GM13976 (cell line): ENCODE measurements around the gene OR52A1.

ENCODE experiments used
- DNase-seq: peaks from one replicate; pipeline ENCODE4 v3.0.0; 2012; ENCODE audit warnings: low spot score
- in situ Hi-C: fragments of 300-500 bp; cut with MboI; formaldehyde crosslinking; loops from one replicate; pipeline ENCODE4 v1.12.0; 2022; ENCODE audit warnings: low sequenced_read_pairs, mixed read lengths, inconsistent platforms; ENCODE audit not compliant: unreplicated experiment
- TF ChIP-seq, protein P1 (sequence below): IDR thresholded peaks from 2 replicates; pipeline ENCODE4 v1.5.1; 2012; ENCODE audit warnings: borderline replicate concordance, mild to moderate bottlenecking; ENCODE audit not compliant: insufficient read depth; ENCODE audit errors: extremely low read depth, missing control alignments, control extremely low read depth

OR52A1 gene

DNA sequence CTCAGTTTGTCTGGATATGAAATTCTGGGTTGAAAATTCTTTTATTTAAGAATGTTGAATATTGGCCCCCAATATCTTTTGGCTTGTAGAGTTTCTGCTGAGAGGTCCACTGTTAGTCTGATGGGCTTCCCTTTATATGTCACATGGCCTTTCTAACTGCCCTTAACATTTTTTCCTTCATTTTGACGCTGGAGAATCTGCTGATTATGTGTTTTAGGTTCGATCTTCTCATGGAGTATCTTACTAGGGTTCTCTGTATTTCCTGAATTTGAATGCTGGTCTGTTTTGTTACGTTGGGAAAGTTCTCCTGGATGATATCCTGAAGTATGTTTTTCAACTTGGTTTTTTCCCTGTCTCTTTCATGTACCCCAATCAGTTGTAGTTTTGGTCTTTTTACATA is 39.2 kb downstream of the OR52A1 start:
- in situ Hi-C loops, result no loop called here
- TF ChIP-seq, protein P1, sequence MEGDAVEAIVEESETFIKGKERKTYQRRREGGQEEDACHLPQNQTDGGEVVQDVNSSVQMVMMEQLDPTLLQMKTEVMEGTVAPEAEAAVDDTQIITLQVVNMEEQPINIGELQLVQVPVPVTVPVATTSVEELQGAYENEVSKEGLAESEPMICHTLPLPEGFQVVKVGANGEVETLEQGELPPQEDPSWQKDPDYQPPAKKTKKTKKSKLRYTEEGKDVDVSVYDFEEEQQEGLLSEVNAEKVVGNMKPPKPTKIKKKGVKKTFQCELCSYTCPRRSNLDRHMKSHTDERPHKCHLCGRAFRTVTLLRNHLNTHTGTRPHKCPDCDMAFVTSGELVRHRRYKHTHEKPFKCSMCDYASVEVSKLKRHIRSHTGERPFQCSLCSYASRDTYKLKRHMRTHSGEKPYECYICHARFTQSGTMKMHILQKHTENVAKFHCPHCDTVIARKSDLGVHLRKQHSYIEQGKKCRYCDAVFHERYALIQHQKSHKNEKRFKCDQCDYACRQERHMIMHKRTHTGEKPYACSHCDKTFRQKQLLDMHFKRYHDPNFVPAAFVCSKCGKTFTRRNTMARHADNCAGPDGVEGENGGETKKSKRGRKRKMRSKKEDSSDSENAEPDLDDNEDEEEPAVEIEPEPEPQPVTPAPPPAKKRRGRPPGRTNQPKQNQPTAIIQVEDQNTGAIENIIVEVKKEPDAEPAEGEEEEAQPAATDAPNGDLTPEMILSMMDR, result no peak
- no peak for DNase-seq

DNA sequence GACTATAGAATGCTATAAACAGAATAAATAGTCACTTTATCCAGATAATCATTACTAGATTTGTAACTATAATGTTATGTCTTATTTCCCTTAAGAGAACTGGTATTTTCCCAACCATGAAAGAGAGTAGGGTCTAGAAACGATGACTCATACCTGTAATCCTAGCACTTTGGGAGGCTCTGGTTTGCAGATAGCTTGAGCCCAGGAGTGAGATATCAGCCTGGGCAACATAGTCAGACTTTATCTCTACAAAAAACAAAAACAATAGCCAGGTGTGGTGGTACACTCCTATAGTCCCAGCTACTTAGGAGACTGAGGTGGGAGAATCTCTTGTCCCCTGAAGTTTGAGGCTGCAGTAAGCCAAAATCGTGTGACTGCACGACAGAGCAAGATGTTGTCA is 47.3 kb downstream of the OR52A1 start:
- in situ Hi-C loops, result no loop called here
- DNase-seq, result no peak
- TF ChIP-seq, protein P1, result no peak

DNA sequence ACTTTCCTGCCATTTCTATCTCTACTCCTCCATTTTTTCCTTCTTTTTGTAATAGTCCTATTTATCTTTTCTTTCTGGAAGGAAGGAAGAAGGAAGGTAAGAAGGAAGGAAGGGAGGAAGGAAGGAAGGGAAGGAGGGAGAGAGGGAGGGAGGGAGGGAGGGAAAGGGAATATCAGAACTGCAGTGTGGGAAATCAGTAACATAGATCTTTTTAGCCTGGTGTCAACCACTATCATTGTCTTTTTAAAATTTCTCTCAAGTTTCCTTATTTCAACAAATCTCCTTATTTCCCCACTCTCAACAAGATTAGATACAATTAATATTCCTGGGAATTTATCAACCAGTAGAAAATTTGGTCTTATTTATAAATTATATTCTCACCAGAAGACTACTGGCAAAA is 51.5 kb downstream of the OR52A1 start:
- no peak for DNase-seq
- in situ Hi-C loops, result no loop called here
- TF ChIP-seq, protein P1, result no peak

DNA sequence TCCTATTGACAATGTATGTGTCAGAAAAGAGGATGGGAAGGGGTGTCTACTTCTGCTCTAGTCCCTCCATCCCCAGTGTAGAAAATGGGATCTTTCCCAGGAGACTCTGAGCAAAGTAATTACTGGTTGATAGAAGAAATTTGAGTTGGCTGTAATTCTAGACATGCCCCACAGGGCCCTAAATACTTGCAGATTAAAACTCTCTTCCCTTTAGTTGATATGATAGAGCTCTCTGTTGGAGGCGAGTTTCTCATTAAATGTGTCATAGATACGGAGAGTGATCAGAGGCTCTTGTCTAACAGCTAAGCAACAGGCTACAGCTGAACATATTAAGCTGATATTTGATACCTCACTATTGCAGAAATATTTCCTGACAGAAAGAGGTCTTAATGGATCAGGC is 52.3 kb downstream of the OR52A1 start:
- TF ChIP-seq, protein P1, result no peak
- no peak for DNase-seq
- in situ Hi-C loops, result no loop called here

DNA sequence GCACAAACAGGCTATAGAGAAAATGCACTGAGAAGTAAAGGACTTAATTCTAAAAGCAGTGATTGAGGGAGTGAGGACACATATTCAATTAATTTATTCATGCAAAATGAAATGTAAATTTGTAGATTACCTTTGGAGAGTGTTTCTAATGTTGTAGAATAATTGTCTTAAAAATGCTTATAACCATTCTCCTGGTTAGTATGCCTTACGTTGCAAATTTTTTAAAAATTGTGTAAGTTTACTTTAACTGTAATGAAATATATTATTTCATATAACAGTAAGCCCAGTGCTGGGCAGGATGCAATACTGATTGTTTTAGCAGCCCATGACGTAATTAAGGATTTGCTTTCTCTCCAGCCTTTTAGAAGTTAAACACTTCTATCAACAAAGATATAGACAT is 58.5 kb downstream of the OR52A1 start:
- DNase-seq, result no peak
- in situ Hi-C loops, result no loop called here
- TF ChIP-seq, protein P1, result no peak
